Common myeloid progenitor, CD34-positive (primary cell): ENCODE results near the gene MCC.

Source experiments
- CTCF ChIA-PET: fragments of 350-600 bp; sonication (Branson Sonifier 250); formaldehyde crosslinking; loops from one replicate; lab custom pipeline; 2021; ENCODE audit warnings: antibody characterized with exemption; lab: Charles Lee
- POLR2A ChIA-PET: fragments of 350-600 bp; sonication (Branson Sonifier 250); formaldehyde crosslinking; loops from one replicate; lab custom pipeline; 2021; ENCODE audit warnings: antibody characterized with exemption; lab: Charles Lee
- DNase-seq, 3 donors: peaks; one replicate each; pipeline versions ENCODE4 v3.0.0 to v3.0.0-alpha.2; 2013
- H3K27ac ChIP-seq, 2 experiments: 1 replicate in 1 of 2; 2 replicates in 1 of 2; pipeline ENCODE4 v1.7.0; 2013; ENCODE audit warnings: inconsistent platforms in 2 of 2, low read length in 2 of 2, mild to moderate bottlenecking in 2 of 2, low read depth in 1 of 2, moderate library complexity in 1 of 2; ENCODE audit not compliant: severe bottlenecking in 2 of 2, insufficient read depth in 1 of 2, poor library complexity in 1 of 2
- H3K27me3 ChIP-seq, 5 experiments: replicated peaks in 2 of 5; 1 replicate in 3 of 5; 2 replicates in 2 of 5; pipeline versions ENCODE4 v1.6.1 to v1.7.0; 2013; ENCODE audit warnings: low read length in 4 of 5, mild to moderate bottlenecking in 2 of 5, moderate library complexity in 2 of 5, inconsistent platforms in 1 of 5; ENCODE audit not compliant: insufficient read depth in 5 of 5, control insufficient read depth in 4 of 5
- H3K36me3 ChIP-seq, 4 experiments: 1 replicate in 2 of 4; 2 replicates in 2 of 4; pipeline versions ENCODE4 v1.6.1 to v1.7.0; 2013; ENCODE audit warnings: low read length in 3 of 4, control low read depth in 1 of 4, mild to moderate bottlenecking in 1 of 4; ENCODE audit not compliant: control insufficient read depth in 4 of 4, insufficient read depth in 4 of 4
- H3K4me1 ChIP-seq, 4 experiments: 1 replicate in 3 of 4; 2 replicates in 1 of 4; pipeline versions ENCODE4 v1.6.1 to v1.7.1; 2013; ENCODE audit warnings: low read length in 3 of 4, mild to moderate bottlenecking in 3 of 4, control low read depth in 1 of 4, inconsistent platforms in 1 of 4, moderate library complexity in 1 of 4; ENCODE audit not compliant: control insufficient read depth in 4 of 4, insufficient read depth in 4 of 4; ENCODE audit errors: control extremely low read depth in 1 of 4
- H3K4me3 ChIP-seq, 7 experiments: 1 replicate in 4 of 7; 2 replicates in 3 of 7; pipeline versions ENCODE4 v1.5.1 to v1.7.0; 2013; ENCODE audit warnings: mild to moderate bottlenecking in 7 of 7, low read length in 6 of 7, moderate library complexity in 6 of 7, inconsistent platforms in 2 of 7, low read depth in 2 of 7, control low read depth in 1 of 7; ENCODE audit not compliant: insufficient read depth in 4 of 7, control insufficient read depth in 1 of 7; ENCODE audit errors: extremely low read depth in 1 of 7
- H3K9me3 ChIP-seq, 5 experiments: 1 replicate in 4 of 5; 2 replicates in 1 of 5; pipeline versions ENCODE4 v1.6.1 to v1.7.1; 2013; ENCODE audit warnings: low read length in 4 of 5, mild to moderate bottlenecking in 2 of 5, inconsistent platforms in 1 of 5, low read depth in 1 of 5, moderate library complexity in 1 of 5; ENCODE audit not compliant: control insufficient read depth in 4 of 5, insufficient read depth in 2 of 5; ENCODE audit errors: control extremely low read depth in 1 of 5
- WGBS: methylation state at CpG from one replicate; pipeline ENCODE4 v1.1.5; 2013; ENCODE audit not compliant: insufficient coverage; 5-methylcytosine and 5-hydroxymethylcytosine counted together

Gene MCC

DNA sequence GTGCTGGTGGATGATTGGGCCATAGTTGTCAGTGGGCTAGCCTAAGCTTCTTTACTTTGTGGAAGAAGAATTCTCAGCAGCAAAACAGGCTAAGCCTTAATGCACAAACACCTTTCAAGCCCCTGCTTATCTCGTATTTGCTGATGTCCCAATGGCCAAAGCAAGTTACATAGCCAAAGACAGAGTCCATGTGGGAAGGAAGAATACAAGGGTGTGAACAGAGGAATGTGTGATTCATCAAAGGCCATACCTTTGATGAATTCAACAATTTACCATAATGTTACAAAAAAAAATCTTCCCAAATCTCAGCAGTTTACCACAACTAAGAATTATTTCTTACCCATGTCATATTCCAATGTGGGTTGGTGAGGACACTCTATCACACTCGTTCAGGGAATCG lies 24.1 kb upstream of the MCC start:
- Histone ChIP-seq H3K4me3 (no peak overlapping the region), H3K27ac (no peak overlapping the region), H3K4me1 (peaks cover 3 to 8% (median 6%) of the 10 kb centered on the region in 4 experiments), H3K36me3 (peaks cover 1 to 7% (median 4%) of the 10 kb centered on the region in 4 experiments), H3K9me3 (no peaks in the 10 kb centered on the region), H3K27me3 (peaks cover 4 to 46% (median 12%) of the 10 kb centered on the region in 5 experiments)
- DNase-seq = no peak
- POLR2A ChIA-PET = no interaction called here
- 100% methylated on average over 2 of the region's 3 CpGs for WGBS
- CTCF ChIA-PET = interaction anchor here (0.8 to 5.7 kb wide), 6 partner anchors 12 to 517 kb away, joined by 3 to 46 read pairs (median 8); no protein-coding TSS in a partner anchor

DNA sequence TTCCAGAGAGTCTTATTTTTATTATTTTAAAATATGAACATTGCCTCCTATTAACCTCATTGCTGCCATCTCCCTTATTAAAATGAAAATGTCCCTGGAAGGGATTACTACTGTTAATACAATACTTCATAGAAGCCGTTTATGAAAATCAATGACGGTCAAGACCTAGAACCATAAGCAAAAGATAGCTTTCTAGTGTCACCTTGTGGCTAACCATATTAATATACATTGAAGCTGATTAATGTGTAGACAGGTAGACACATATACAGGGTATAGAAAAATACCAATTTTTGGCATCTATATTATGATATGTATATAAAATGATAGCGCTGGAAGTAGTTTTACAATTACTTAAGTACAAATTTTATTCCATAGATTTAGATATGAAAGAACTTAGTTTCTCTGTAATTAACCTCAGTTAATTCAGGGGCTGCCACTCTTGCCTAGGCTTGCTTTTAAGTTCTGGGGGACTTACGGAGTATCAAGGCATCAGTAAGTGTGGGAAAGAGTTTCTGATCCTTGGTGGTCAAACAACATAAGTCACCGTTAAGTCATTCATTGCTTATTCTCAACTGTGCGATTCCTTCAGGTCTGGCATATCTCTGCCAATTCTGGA lies 22.7 kb upstream of the MCC start:
- Histone ChIP-seq H3K27ac (no peak overlapping the region), H3K4me3 (no peak overlapping the region), H3K27me3 (peaks cover 4 to 60% (median 16%) of the 10 kb centered on the region in 5 experiments), H3K4me1 (peaks cover 3 to 8% (median 6%) of the 10 kb centered on the region in 4 experiments), H3K36me3 (peaks cover 0 to 4% (median 1%) of the 10 kb centered on the region in 4 experiments), H3K9me3 (no peaks in the 10 kb centered on the region)
- 82% methylated on average over 3 of the region's 6 CpGs for WGBS
- DNase-seq = peak in 2 of 3 donors; percentile 43 to 52
- CTCF ChIA-PET = interaction anchor here (0.6 to 5.7 kb wide), 16 partner anchors 10 to 515 kb away, joined by 3 to 46 read pairs (median 4); no protein-coding TSS in a partner anchor
- POLR2A ChIA-PET = no interaction called here

DNA sequence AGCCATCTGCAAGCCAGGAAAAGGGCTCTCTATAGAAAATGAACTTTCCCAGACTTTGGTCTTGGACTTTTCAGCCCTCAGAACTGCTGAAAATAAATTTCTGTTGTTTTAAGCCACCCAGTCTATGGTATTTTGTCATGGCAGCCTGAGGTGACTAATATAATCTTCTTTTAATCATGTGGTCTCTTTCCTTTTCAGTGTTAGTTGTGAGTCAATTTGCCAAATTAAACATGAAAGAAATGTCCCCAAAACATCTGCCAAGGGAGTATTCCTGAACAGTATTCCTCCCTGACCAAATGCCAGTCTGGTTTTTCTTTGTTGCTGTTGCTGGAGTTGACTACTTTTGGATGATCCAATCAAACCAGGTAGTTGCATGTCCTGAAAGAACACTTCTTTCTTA lies 20.5 kb upstream of the MCC start:
- Histone ChIP-seq H3K27ac (no peak overlapping the region), H3K4me1 (no peaks in the 10 kb centered on the region), H3K36me3 (no peaks in the 10 kb centered on the region), H3K27me3 (peaks cover 13 to 81% (median 16%) of the 10 kb centered on the region in 5 experiments), H3K9me3 (no peaks in the 10 kb centered on the region), H3K4me3 (no peak overlapping the region)
- ChIA-PET CTCF (no interaction called here), POLR2A (no interaction called here)
- no peak for DNase-seq

DNA sequence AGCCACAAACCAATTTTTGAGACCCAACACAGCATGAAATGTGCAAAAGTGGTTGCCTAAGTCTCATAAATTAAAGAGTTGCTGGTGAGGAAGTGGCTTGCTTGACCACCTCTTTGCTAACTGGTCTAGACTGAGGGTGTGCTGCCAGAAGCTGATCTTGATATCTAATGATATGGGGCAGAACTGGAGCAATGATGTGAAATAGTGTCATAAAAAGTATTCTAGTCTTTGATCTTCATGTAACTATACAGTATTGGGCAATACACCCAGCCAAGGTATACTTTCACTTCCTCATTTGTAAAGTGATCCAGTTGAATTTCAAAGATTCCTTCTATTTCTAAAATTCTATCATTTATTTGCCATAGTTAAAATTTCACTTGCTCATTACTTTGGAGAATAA lies 19.3 kb upstream of the MCC start:
- H3K27me3 ChIP-seq = peaks cover 15 to 92% (median 24%) of the 10 kb centered on the region in 5 experiments
- no peak overlapping the region for H3K4me3 ChIP-seq
- peaks cover 0 to 8% (median 2%) of the 10 kb centered on the region in 5 experiments for H3K9me3 ChIP-seq
- peak in 2 of 3 donors; percentile 42 to 51 for DNase-seq
- no peak overlapping the region for H3K27ac ChIP-seq
- POLR2A ChIA-PET = no interaction called here
- no peaks in the 10 kb centered on the region for H3K36me3 ChIP-seq
- no peaks in the 10 kb centered on the region for H3K4me1 ChIP-seq
- CTCF ChIA-PET = interaction anchor here (1.5 to 1.6 kb wide), 3 partner anchors 19 to 171 kb away, joined by 4 to 6 read pairs (median 5); partner anchors contain the start of gene MCC

DNA sequence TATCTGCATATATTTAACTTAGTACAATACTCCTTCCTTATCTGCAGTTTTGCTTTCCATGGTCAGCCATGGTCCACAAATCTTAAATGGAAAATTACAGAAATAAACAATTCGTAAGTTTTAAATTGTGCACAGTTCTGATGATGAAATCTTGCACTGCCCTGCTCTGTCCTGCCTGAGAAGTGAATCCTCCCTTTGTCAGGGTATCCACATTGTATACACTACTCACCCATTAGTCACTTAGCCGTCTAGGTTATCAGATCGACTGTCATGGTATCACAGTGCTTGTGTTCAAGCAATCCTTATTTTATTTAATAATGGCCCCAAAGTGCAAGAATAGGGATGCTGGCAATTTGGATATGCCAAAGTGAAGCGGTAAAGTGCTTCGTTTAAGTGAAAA lies 16.9 kb upstream of the MCC start:
- Histone ChIP-seq H3K27ac (no peak overlapping the region), H3K4me3 (no peak overlapping the region), H3K9me3 (peaks cover 0 to 23% (median 12%) of the 10 kb centered on the region in 5 experiments), H3K27me3 (peaks cover 15 to 90% (median 29%) of the 10 kb centered on the region in 5 experiments), H3K36me3 (no peaks in the 10 kb centered on the region), H3K4me1 (no peaks in the 10 kb centered on the region)
- POLR2A ChIA-PET = no interaction called here
- DNase-seq = no peak
- 100% methylated on average over 3 of the region's 5 CpGs for WGBS
- CTCF ChIA-PET = no interaction called here

DNA sequence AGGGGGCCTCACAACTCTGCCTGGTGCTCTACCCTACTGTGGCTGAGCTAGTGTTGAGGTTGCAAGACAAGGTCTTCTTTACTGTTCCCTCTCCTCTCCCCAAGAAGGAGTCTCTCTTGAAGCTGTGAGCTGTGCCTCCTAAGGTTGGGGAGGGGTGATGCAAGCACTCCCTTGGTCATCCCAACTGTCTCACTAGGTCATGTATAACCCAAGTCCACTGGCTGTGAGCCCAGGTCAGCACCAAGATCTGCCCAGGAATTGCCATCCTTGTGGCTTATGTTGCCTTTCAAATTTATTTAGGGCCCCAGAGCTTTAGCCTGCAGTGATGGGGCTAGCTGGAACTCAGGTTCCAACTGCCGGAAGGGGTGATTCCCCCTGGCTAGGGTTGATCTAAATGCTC lies 14.9 kb upstream of the MCC start:
- WGBS = 100% methylated on average over 1 of the region's 1 CpG
- H3K4me1 ChIP-seq = no peaks in the 10 kb centered on the region
- CTCF ChIA-PET = interaction anchor here (1.5 kb wide), 1 partner anchor 11 kb away, joined by 5 read pairs; the partner anchor contains the start of gene YTHDC2
- no peak overlapping the region for H3K4me3 ChIP-seq
- H3K27me3 ChIP-seq = peaks cover 18 to 92% (median 35%) of the 10 kb centered on the region in 5 experiments
- POLR2A ChIA-PET = interaction anchor here (0.7 kb wide), 1 partner anchor 1597 kb away, joined by 4 read pairs; no protein-coding TSS in a partner anchor
- no peak overlapping the region for H3K27ac ChIP-seq
- H3K9me3 ChIP-seq = peaks cover 0 to 32% (median 12%) of the 10 kb centered on the region in 5 experiments
- no peak for DNase-seq
- no peaks in the 10 kb centered on the region for H3K36me3 ChIP-seq

DNA sequence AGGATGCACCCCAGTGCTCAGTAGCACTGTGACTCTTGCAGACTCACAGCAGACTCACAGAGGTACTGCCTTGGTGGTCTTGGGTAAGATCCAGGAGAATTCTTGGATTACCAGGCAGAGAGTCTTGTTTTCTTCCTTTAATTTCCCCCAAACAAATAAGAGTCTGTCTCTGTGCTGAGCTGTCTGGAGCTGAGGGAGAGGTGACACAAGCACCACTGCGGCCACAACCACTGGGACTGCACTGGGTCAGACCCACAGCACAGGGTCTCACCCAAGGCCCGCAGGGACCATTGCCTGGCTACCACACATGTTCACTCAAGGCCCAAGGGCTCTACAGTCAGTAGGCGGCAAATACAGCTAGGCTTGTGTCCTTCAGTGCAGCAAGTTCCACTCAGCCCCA lies 13.8 kb upstream of the MCC start:
- POLR2A ChIA-PET = no interaction called here
- DNase-seq = no peak
- CTCF ChIA-PET = no interaction called here
- H3K4me1 ChIP-seq = no peaks in the 10 kb centered on the region
- H3K4me3 ChIP-seq = no peak overlapping the region
- peaks cover 0 to 32% (median 12%) of the 10 kb centered on the region in 5 experiments for H3K9me3 ChIP-seq
- 100% methylated on average over 3 of the region's 3 CpGs for WGBS
- no peak overlapping the region for H3K27ac ChIP-seq
- H3K27me3 ChIP-seq = peaks cover 11 to 92% (median 37%) of the 10 kb centered on the region in 5 experiments
- H3K36me3 ChIP-seq = no peaks in the 10 kb centered on the region
